ENCODE data around the gene MEGF11.

Gene MEGF11

DNA sequence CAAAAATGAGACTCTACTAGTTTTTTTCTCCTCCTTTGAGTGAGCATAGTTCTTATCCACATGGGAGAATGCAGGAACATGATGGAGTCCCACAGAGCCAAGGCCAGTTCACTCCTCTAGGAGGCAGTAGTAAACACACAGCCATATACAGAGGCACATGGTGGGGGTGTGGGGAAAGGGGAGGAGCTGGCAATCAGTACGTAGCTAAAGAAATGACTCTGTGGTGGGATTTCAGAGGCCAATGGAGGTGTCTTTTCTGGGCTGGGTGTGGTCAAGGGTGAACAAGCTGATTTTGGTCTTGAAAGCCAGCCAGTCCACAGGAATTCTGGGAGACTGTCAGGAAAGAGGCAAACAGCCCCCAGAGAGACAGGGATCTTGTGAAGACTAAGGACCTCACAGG is 390.9 kb downstream of the MEGF11 start:
- H3K27ac ChIP-seq: no peak overlapping the region

DNA sequence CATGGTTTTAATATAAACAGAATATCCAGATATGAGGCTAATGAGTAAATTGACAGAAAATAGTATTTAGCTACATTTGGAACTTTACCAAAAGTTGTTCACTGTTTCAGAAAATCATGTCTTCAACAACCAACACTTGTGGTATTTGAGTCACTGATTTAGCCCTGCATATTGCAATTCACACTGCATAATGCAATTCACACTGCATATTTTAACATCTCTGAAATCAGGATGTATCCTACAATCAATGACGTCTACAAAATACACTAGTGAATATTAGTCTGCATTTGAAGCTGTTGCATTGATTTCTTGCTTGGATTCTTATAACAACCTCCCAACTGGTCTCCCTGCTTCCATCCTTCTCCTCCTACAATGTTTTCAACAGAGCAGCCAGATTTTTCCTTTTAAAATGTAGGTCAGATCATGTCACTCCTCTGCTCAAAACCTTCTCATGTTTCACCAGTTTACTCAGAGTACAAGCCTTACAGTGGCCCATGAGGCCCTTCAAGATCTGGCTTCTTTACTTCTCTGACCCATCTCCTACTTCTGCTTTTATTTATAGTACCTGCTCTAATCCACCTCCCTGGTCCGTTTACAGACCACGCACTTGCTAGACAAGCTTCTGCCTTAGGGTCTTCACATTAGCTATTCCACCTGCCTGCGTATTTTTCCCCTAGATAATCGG is 395.7 kb downstream of the MEGF11 start:
- H3K27ac ChIP-seq: no peak overlapping the region
- TF ChIP-seq, protein P1, sequence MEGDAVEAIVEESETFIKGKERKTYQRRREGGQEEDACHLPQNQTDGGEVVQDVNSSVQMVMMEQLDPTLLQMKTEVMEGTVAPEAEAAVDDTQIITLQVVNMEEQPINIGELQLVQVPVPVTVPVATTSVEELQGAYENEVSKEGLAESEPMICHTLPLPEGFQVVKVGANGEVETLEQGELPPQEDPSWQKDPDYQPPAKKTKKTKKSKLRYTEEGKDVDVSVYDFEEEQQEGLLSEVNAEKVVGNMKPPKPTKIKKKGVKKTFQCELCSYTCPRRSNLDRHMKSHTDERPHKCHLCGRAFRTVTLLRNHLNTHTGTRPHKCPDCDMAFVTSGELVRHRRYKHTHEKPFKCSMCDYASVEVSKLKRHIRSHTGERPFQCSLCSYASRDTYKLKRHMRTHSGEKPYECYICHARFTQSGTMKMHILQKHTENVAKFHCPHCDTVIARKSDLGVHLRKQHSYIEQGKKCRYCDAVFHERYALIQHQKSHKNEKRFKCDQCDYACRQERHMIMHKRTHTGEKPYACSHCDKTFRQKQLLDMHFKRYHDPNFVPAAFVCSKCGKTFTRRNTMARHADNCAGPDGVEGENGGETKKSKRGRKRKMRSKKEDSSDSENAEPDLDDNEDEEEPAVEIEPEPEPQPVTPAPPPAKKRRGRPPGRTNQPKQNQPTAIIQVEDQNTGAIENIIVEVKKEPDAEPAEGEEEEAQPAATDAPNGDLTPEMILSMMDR (conservative IDR thresholded peaks at IDR 0.05): no peak

More for the DNA sequence above, 390.9 kb downstream of the MEGF11 start:
- TF ChIP-seq, protein P1 (conservative IDR thresholded peaks at IDR 0.05): peak; percentile 31; the same call in 1 of the 2 replicates

DNA sequence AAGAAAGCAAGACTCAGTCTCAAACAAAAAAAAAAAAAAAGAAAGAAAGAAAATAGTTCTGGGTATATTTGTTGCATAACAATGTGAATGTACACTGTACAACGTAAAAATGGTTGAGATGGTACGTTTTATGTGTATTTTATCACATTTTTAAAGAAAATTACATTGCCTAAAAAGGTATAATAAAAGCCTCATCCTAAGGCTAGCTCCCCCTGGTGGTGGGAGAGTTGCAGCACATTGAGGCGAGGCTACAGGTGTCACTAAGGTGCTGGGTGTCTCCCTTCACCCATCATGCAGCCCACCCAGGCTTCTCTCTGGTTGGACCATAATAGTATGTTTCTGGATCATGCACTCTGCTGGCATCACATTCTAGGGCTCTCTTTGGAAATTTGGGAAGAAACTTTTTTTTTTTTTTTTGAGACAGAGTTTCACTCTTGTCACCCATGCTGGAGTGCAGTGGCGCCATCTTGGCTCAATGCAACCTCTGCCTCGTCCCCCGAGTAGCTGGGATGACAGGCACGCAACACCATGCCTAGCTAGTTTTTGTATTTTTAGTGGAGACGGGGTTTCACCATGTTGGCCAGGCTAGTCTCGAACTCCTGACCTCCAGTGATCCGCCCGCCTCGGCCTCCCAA is 396.6 kb downstream of the MEGF11 start:
- H3K27ac ChIP-seq: no peak overlapping the region
- TF ChIP-seq, protein P1 (conservative IDR thresholded peaks at IDR 0.05): peak; percentile 84

DNA sequence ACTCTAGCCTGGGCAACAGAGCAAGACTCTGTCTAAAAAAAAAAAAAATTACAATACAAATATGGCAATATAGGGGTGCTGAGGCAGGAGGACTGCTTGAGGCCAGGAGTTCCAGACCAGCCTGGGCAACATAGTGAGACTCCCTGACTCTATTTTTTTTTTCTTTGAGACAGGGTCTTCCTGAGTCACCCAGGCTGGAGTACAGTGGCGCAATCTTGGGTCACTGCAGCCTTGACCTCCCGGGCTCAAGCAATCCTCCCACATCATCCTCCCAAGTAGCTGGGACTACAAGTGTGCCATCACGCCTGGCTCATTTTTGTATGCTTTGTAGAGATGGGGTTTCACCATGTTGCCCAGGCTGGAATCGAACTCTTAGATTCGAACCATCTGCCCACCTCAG is 401.6 kb downstream of the MEGF11 start:
- H3K27ac ChIP-seq: no peak overlapping the region
- TF ChIP-seq, protein P1 (conservative IDR thresholded peaks at IDR 0.05): no peak

DNA sequence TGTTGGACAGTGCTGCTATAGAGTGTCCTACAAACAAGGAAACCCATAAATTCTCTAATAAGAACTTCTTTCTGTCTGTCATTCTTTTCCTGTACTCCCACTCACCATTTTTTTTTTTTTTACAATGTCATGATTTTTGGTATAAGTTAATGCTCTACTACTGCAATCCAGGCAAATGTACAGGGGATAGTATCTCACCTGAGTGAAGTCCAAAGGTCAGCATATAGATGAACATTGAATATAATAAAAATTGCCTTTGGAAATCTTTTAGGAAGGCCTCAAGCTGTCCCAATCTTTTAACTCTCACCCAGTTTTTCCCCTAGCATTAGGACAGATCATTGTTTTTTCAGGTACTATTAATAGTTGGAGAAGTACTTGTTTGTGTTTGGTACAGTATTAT is 405.6 kb downstream of the MEGF11 start:
- TF ChIP-seq, protein P1 (conservative IDR thresholded peaks at IDR 0.05): no peak
- H3K27ac ChIP-seq: no peak overlapping the region

DNA sequence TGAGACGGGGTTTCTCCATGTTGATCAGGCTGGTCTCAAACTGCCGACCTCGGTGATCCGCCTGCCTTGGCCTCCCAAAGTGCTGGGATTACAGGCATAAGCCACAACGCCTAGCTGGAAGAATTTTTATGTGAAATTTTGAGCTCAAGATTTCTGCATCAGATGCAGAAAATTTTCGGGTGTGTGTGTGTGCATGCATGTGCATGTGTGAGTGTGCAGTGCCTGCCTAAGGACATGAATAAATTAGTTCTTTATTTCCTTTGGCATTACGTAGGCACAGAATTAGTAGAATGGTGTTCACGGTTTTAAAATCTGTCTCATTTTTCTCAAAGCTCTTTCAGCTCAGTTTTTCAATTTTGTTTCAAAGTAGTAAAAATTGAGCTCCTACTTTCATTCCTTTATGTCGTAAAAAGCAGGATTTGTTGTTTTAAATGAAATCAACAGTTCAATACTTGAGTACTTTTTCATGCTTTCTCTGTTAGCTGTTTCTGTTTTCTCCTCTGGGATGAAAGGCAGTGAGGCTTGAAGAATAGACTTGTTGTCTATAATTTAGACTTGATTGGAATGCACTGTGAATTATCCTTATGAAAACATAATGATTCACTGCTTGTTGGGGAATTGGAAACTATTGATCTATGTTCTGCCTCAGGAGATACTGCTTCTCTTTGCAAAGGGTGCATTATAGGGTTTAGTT is 407.6 kb downstream of the MEGF11 start:
- TF ChIP-seq, protein P1 (conservative IDR thresholded peaks at IDR 0.05): no peak
- H3K27ac ChIP-seq: no peak overlapping the region
